ENCODE data around the gene FOXL1.

DNA sequence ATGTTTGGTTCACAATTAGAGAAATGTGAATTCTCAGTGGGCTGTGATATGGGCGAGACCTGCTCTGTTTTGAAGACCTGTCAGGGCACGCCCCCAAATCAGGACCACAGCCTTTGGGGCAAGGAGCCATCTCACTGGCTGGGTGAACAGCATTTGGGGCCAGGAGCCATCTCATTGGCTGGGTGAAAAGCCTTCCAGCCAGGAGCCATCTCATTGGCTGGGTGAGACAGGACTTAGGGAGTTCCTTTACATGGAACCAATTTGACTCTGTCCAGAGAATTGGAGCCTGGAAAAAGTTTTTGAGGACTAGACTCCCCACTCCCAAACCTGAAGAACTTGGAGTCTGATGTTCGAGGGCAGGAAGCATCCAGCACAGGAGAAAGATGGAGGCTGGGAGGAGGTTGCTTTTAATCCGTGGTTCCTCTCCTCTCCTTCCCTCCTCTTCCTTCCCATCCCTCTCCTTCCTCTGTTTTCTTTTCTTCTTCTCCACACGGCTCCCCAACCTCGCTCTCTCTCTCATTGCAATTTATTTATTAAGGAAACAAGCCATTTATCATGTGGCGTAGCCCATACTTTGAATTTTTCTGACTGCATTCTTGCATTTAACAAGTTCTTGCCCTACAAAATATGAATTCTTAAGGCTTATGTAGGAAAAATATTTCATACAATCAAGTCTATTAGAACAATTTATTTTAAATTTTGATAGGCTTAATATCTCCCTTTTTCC is 19.7 kb downstream of the FOXL1 start:
- TF ChIP-seq, protein P1, sequence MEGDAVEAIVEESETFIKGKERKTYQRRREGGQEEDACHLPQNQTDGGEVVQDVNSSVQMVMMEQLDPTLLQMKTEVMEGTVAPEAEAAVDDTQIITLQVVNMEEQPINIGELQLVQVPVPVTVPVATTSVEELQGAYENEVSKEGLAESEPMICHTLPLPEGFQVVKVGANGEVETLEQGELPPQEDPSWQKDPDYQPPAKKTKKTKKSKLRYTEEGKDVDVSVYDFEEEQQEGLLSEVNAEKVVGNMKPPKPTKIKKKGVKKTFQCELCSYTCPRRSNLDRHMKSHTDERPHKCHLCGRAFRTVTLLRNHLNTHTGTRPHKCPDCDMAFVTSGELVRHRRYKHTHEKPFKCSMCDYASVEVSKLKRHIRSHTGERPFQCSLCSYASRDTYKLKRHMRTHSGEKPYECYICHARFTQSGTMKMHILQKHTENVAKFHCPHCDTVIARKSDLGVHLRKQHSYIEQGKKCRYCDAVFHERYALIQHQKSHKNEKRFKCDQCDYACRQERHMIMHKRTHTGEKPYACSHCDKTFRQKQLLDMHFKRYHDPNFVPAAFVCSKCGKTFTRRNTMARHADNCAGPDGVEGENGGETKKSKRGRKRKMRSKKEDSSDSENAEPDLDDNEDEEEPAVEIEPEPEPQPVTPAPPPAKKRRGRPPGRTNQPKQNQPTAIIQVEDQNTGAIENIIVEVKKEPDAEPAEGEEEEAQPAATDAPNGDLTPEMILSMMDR (IDR thresholded peaks at IDR 0.05; ENCODE audit: insufficient read depth, low read length, poor library complexity, severe bottlenecking): no peak
- TF ChIP-seq EZH2phosphoT487 (conservative IDR thresholded peaks at IDR 0.05; ENCODE audit: low read length): no peak
